ENCODE measurements around the gene FCN2. TPM values are rescaled to one million over a fixed set of nuclear protein-coding genes. Genes with fewer than 3 reads are reported as not detected.

Gene FCN2
- total RNA-seq, 6 experiments from 2014 or later: 46.6 to 116 (median 77.3) TPM

DNA sequence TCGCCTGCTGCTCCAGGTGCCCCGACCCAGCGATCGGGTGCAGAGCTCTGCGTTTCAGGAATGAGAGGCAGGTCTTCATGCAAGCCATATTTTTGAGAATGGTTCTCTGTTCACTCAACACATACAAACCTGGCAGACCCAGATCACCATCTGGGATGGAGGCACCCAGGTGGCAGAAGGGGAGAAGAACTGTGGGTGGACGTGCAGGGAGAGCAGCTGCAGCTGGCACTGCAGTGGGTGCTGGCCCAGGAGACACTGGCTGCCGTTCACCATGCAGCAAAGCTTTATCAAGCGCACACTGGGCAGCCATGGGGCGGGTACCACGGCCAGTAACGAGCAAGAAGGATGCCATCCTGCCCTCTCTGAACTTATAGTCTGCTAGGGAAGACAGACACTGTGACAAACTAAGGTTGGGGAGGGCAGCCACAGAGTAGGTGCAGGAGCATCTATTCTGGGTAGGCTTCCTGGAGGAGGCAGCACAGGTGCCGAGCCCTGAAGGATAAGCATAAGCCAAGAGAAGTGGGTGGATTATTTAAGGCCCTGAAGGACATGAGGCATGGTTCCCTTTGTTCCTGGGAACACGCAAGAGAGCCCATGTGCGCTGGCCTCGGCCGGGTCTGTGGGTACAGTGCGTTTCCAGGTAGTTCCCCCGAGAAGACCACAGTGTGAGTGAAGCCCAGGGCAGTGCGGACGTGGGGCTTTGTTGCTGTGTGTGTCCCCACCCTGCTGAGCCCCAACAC, 46.2 kb upstream of the FCN2 start:
- intact Hi-C loops (cut with DNase I): no loop called here
- no peak overlapping the region for H3K4me3 ChIP-seq
- DNase-seq: no peak
- H3K27me3 ChIP-seq: no peaks in the 10 kb centered on the region
- WGBS (ENCODE audit: insufficient coverage, low coverage, low lambda C conversion rate, missing lambda C conversion rate): 45% methylated on average over 7 of the region's 20 CpGs
- H3K36me3 ChIP-seq: no peaks in the 10 kb centered on the region
- no peak overlapping the region for H3K27ac ChIP-seq
- no peak for ATAC-seq
- TF ChIP-seq POLR2A (IDR thresholded peaks at IDR 0.05): no peak
- TF ChIP-seq, protein P1, sequence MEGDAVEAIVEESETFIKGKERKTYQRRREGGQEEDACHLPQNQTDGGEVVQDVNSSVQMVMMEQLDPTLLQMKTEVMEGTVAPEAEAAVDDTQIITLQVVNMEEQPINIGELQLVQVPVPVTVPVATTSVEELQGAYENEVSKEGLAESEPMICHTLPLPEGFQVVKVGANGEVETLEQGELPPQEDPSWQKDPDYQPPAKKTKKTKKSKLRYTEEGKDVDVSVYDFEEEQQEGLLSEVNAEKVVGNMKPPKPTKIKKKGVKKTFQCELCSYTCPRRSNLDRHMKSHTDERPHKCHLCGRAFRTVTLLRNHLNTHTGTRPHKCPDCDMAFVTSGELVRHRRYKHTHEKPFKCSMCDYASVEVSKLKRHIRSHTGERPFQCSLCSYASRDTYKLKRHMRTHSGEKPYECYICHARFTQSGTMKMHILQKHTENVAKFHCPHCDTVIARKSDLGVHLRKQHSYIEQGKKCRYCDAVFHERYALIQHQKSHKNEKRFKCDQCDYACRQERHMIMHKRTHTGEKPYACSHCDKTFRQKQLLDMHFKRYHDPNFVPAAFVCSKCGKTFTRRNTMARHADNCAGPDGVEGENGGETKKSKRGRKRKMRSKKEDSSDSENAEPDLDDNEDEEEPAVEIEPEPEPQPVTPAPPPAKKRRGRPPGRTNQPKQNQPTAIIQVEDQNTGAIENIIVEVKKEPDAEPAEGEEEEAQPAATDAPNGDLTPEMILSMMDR (IDR thresholded peaks at IDR 0.05): no peak
- H3K9me3 ChIP-seq: no peaks in the 10 kb centered on the region
- H3K4me1 ChIP-seq: no peaks in the 10 kb centered on the region

GRCh38 chr9:134834957-134835419, 45.6 kb upstream of the FCN2 start:
- Histone ChIP-seq H3K4me3 (no peak overlapping the region), H3K36me3 (no peaks in the 10 kb centered on the region), H3K27ac (no peak overlapping the region), H3K4me1 (no peaks in the 10 kb centered on the region), H3K27me3 (no peaks in the 10 kb centered on the region), H3K9me3 (no peaks in the 10 kb centered on the region)
- DNase-seq (no peak), ATAC-seq (no peak)
- intact Hi-C loops (cut with DNase I): no loop called here
- TF ChIP-seq POLR2A (IDR thresholded peaks at IDR 0.05): no peak
- TF ChIP-seq, protein P1 (IDR thresholded peaks at IDR 0.05): no peak
- no CpG with 5 or more reads among the region's 25 CpGs for WGBS (ENCODE audit: insufficient coverage, low coverage, low lambda C conversion rate, missing lambda C conversion rate)

- TF ChIP-seq, protein P1 (IDR thresholded peaks at IDR 0.05): no peak
- DNase-seq (no peak), ATAC-seq (no peak)
- Histone ChIP-seq H3K36me3 (no peaks in the 10 kb centered on the region), H3K27me3 (no peaks in the 10 kb centered on the region), H3K4me3 (no peak overlapping the region), H3K27ac (no peak overlapping the region), H3K4me1 (no peaks in the 10 kb centered on the region), H3K9me3 (no peaks in the 10 kb centered on the region)
- intact Hi-C loops (cut with DNase I): no loop called here
- 55% methylated on average over 4 of the region's 16 CpGs for WGBS (ENCODE audit: insufficient coverage, low coverage, low lambda C conversion rate, missing lambda C conversion rate)
Observed at GRCh38 chr9:134835448-134835847, 45.2 kb upstream of the FCN2 start.

GRCh38 chr9:134835987-134836386, 44.6 kb upstream of the FCN2 start:
- Histone ChIP-seq H3K36me3 (no peaks in the 10 kb centered on the region), H3K27ac (no peak overlapping the region), H3K27me3 (no peaks in the 10 kb centered on the region), H3K9me3 (no peaks in the 10 kb centered on the region), H3K4me3 (no peak overlapping the region), H3K4me1 (no peaks in the 10 kb centered on the region)
- intact Hi-C loops (cut with DNase I): no loop called here
- DNase-seq: no peak
- ATAC-seq: no peak
- TF ChIP-seq, protein P1 (IDR thresholded peaks at IDR 0.05): no peak
- TF ChIP-seq POLR2A (IDR thresholded peaks at IDR 0.05): no peak
- WGBS (ENCODE audit: insufficient coverage, low coverage, low lambda C conversion rate, missing lambda C conversion rate): 67% methylated on average over 9 of the region's 13 CpGs
